Nephron (organoid): Measurements from ENCODE around the gene NTRK3.

Experiments used
- H3K27ac Mint-ChIP-seq, 3 experiments: 2 replicates each; pipeline ENCODE4 v1.8.0; 2020; ENCODE audit warnings: mixed read lengths in 3 of 3, mild to moderate bottlenecking in 2 of 3, moderate library complexity in 1 of 3
- H3K27me3 Mint-ChIP-seq: 2 replicates; pipeline ENCODE4 v1.8.0; 2021; ENCODE audit warnings: low read depth, mild to moderate bottlenecking, moderate library complexity, mixed read lengths
- H3K36me3 Mint-ChIP-seq: 2 replicates; pipeline ENCODE4 v1.8.0; 2020; ENCODE audit warnings: low read depth, mixed read lengths
- H3K4me1 Mint-ChIP-seq: 2 replicates; pipeline ENCODE4 v1.8.0; 2020; ENCODE audit warnings: mixed read lengths
- H3K4me3 Mint-ChIP-seq, 3 experiments: 2 replicates each; pipeline ENCODE4 v1.8.0; 2020; ENCODE audit warnings: mild to moderate bottlenecking in 3 of 3, mixed read lengths in 3 of 3, moderate library complexity in 2 of 3
- H3K9me3 Mint-ChIP-seq: 2 replicates; pipeline ENCODE4 v1.8.0; 2020; ENCODE audit warnings: mixed read lengths
- TF ChIP-seq, protein P1 (sequence below), 3 experiments: fragments of 200-600 bp; sonication (generic); IDR thresholded peaks; one replicate each; pipeline ENCODE4 v1.5.0; 2021; ENCODE audit warnings: antibody characterized with exemption in 3 of 3; ENCODE audit not compliant: unreplicated experiment in 3 of 3

Gene NTRK3

GRCh38 chr15:87858651-87859050, 397.9 kb downstream of the NTRK3 start:
- no peak overlapping the region for H3K27ac Mint-ChIP-seq
- TF ChIP-seq, protein P1, sequence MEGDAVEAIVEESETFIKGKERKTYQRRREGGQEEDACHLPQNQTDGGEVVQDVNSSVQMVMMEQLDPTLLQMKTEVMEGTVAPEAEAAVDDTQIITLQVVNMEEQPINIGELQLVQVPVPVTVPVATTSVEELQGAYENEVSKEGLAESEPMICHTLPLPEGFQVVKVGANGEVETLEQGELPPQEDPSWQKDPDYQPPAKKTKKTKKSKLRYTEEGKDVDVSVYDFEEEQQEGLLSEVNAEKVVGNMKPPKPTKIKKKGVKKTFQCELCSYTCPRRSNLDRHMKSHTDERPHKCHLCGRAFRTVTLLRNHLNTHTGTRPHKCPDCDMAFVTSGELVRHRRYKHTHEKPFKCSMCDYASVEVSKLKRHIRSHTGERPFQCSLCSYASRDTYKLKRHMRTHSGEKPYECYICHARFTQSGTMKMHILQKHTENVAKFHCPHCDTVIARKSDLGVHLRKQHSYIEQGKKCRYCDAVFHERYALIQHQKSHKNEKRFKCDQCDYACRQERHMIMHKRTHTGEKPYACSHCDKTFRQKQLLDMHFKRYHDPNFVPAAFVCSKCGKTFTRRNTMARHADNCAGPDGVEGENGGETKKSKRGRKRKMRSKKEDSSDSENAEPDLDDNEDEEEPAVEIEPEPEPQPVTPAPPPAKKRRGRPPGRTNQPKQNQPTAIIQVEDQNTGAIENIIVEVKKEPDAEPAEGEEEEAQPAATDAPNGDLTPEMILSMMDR (IDR thresholded peaks at IDR 0.05; ENCODE audit: unreplicated experiment in 3 of 3), result no peak
- H3K4me1 Mint-ChIP-seq, result no peaks in the 10 kb centered on the region
- peaks cover under 1% of the 10 kb centered on the region for H3K27me3 Mint-ChIP-seq
- H3K4me3 Mint-ChIP-seq, result no peak overlapping the region
- no peaks in the 10 kb centered on the region for H3K36me3 Mint-ChIP-seq
- no peaks in the 10 kb centered on the region for H3K9me3 Mint-ChIP-seq

DNA sequence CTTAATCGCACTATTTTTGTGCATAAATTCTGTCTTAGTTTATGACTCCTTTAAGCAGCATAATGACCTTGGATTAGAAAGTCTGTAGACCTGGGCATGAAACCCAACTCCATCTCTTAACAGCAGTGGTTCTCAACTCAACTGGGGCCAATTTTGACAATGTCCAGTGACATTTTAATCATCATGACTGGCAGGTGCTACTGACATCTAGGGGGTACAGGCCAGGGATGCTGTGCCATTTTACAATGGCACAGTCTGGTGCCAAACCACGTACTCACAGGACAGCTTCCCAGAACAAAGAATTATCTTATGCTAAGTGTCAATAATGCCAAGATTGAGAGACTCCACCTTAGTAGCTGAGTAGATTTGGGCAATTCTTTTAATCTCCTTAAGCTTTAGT, 405.0 kb downstream of the NTRK3 start:
- Mint-ChIP-seq H3K27me3 (peaks cover 3% of the 10 kb centered on the region), H3K36me3 (no peaks in the 10 kb centered on the region), H3K4me3 (no peak overlapping the region), H3K4me1 (no peaks in the 10 kb centered on the region), H3K27ac (no peak overlapping the region), H3K9me3 (no peaks in the 10 kb centered on the region)
- TF ChIP-seq, protein P1 (IDR thresholded peaks at IDR 0.05; ENCODE audit: unreplicated experiment in 3 of 3), result no peak

- Mint-ChIP-seq H3K4me1 (no peaks in the 10 kb centered on the region), H3K9me3 (no peaks in the 10 kb centered on the region), H3K4me3 (no peak overlapping the region), H3K27me3 (peaks cover 3% of the 10 kb centered on the region), H3K27ac (no peak overlapping the region), H3K36me3 (no peaks in the 10 kb centered on the region)
- TF ChIP-seq, protein P1 (IDR thresholded peaks at IDR 0.05; ENCODE audit: unreplicated experiment in 3 of 3), result no peak
These were observed 405.6 kb downstream of the NTRK3 start for GRCh38 chr15:87850916-87851315.

- H3K4me1 Mint-ChIP-seq, result no peaks in the 10 kb centered on the region
- peaks cover 3% of the 10 kb centered on the region for H3K27me3 Mint-ChIP-seq
- H3K4me3 Mint-ChIP-seq, result no peak overlapping the region
- TF ChIP-seq, protein P1 (IDR thresholded peaks at IDR 0.05; ENCODE audit: unreplicated experiment in 3 of 3), result no peak
- no peak overlapping the region for H3K27ac Mint-ChIP-seq
- no peaks in the 10 kb centered on the region for H3K9me3 Mint-ChIP-seq
- H3K36me3 Mint-ChIP-seq, result no peaks in the 10 kb centered on the region
These were observed 407.4 kb downstream of the NTRK3 start for GRCh38 chr15:87849181-87849580.

GRCh38 chr15:87848012-87848411, 408.5 kb downstream of the NTRK3 start:
- TF ChIP-seq, protein P1 (IDR thresholded peaks at IDR 0.05; ENCODE audit: unreplicated experiment in 3 of 3), result no peak

GRCh38 chr15:87846746-87847145, 409.8 kb downstream of the NTRK3 start:
- Mint-ChIP-seq H3K36me3 (no peaks in the 10 kb centered on the region), H3K27me3 (peaks cover 3% of the 10 kb centered on the region), H3K27ac (no peak overlapping the region), H3K9me3 (no peaks in the 10 kb centered on the region), H3K4me3 (no peak overlapping the region), H3K4me1 (no peaks in the 10 kb centered on the region)
- TF ChIP-seq, protein P1 (IDR thresholded peaks at IDR 0.05; ENCODE audit: unreplicated experiment in 3 of 3), result no peak

More at GRCh38 chr15:87848012-87848411, 408.5 kb downstream of the NTRK3 start:
- Mint-ChIP-seq H3K36me3 (no peaks in the 10 kb centered on the region), H3K4me1 (no peaks in the 10 kb centered on the region), H3K27ac (no peak overlapping the region), H3K27me3 (no peaks in the 10 kb centered on the region), H3K4me3 (no peak overlapping the region), H3K9me3 (no peaks in the 10 kb centered on the region)
